ENCODE measurements around the gene PPIL1. TPM values are rescaled to one million over a fixed set of nuclear protein-coding genes. Genes with fewer than 3 reads are reported as not detected.

The PPIL1 gene
- total and polyA plus RNA-seq, 10 of the 15 experiments (the other 5 are each of a cell fraction or from before 2014, with no cell fraction given) = 39.5 to 95.8 (median 70.5) TPM

DNA sequence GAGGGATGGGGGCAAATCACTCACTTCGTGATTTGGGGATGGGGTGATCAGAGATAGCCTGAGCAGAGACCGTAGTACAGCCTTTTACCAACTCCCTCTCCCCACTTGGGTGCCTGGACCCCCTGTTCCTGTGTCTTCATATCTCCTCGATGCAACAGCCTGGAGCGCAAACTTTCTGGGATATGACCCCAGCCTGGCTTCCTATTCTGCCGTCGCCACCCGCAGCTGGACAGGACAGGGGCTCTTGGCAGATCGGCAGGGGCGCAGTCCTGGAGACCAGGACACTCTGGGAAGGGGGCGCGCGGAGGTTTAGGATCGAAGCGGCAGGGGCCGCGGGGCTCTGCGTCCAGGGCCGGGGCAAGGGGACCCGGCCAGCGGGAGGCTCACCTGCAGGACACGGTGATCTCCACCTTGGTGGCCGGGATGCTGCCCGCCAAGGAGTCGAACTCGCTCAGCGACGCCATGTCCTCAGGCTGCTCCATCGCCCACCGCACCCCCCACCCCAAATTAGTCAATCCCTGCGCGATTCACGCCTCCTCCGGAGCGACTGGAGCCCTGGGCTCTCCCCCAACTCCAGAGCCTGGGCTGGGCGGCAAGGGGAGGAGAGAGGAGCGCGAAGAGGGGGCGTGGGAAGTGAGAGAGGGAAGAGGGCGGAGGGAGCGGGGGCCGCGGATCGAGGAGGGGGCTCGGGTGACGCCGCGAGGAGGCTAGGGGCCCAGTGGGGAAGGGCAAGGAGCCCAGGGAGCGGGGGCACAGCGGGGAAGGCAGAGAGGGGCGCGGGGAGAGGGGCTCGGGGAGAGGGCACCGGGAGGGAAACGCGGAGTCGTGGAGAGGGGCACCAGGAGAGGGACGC is 35.5 kb downstream of the PPIL1 start, which contains the start of gene CPNE5:
TSS of gene CPNE5 (minus strand) at position 549 of the 853 bp plus-strand sequence. CDS start at position 482, 67 bp downstream.
- 19% methylated on average over 35 of the region's 57 CpGs for WGBS (ENCODE audit: insufficient coverage, insufficient replicate concordance, low lambda C conversion rate, missing lambda C conversion rate)
- POLR2A ChIA-PET = no interaction called here
- RAD21 ChIA-PET (ENCODE audit: unreplicated experiment) = no interaction called here
- H3K27me3 ChIP-seq (replicated peaks in 1 of 2; ENCODE audit: control insufficient read depth in 2 of 2, insufficient read depth in 2 of 2, low read length in 1 of 2) = peaks cover 4 to 17% of the 10 kb centered on the region in 2 experiments; a peak in 3 of 4 replicates
- no peaks in the 10 kb centered on the region for H3K36me3 ChIP-seq (ENCODE audit: control insufficient read depth in 2 of 2, insufficient read depth in 2 of 2, low read length in 1 of 2)
- no peak within 1 kb of the TSS for H3K9ac ChIP-seq (ENCODE audit: control insufficient read depth, insufficient read depth, low read length)
- FAIRE-seq = no peak
- ATAC-seq = no peak
- SMC1A ChIA-PET (ENCODE audit: uncharacterized antibody, unreplicated experiment) = no interaction called here
- in situ Hi-C loops (cut with MboI) = no loop called here
- intact Hi-C loops (cut with micrococcal nuclease; ENCODE audit: unreplicated experiment) = no loop called here
- CTCF ChIA-PET = no interaction called here
- no peaks in the 10 kb centered on the region for H3K9me3 ChIP-seq (replicated peaks; ENCODE audit: control insufficient read depth, insufficient read depth, low read length)
- H3K4me1 ChIP-seq (ENCODE audit: control insufficient read depth, insufficient read depth, low read length) = 0 out of 2 replicates have a peak, but pooled peaks cover 4% of the 10 kb centered on the region
- no peak within 1 kb of the TSS for H3K27ac ChIP-seq (ENCODE audit: control insufficient read depth, insufficient read depth)
- H4K20me1 ChIP-seq (ENCODE audit: control insufficient read depth, insufficient read depth) = no peaks in the 10 kb centered on the region
- no peaks in the 10 kb centered on the region for H3K79me2 ChIP-seq (ENCODE audit: control insufficient read depth, insufficient read depth, low read length)
- peak within 1 kb of the TSS; percentile 38 for H3K4me2 ChIP-seq (ENCODE audit: control insufficient read depth, insufficient read depth)
- no peak within 1 kb of the TSS; the same call in 1 of the 2 replicates for H3K4me3 ChIP-seq
- no TSS peak for BruUV-seq (replicated peaks)
- DNase-seq (ENCODE audit: low read depth, low spot score) = no peak
- H2AFZ ChIP-seq (ENCODE audit: control insufficient read depth, low read depth, low read length) = no peak within 1 kb of the TSS
- TF ChIP-seq NR2C1 (IDR thresholded peaks at IDR 0.05) (no peak), MTA3 (IDR thresholded peaks at IDR 0.05; ENCODE audit: borderline replicate concordance, low read length) (no peak), RB1 (IDR thresholded peaks at IDR 0.05; ENCODE audit: borderline replicate concordance) (no peak), PRDM15 (CRISPR knock-in tag; IDR thresholded peaks at IDR 0.05) (no peak), BHLHE40 (IDR thresholded peaks at IDR 0.05; ENCODE audit: borderline replicate concordance in 1 of 2, low read depth in 2 of 2, low read length in 1 of 2) (no peak), CREB1 (IDR thresholded peaks at IDR 0.05; ENCODE audit: low read depth) (no peak), PAX5 (IDR thresholded peaks at IDR 0.05; ENCODE audit: borderline replicate concordance, low read depth, low read length) (no peak), JUND (IDR thresholded peaks at IDR 0.05; ENCODE audit: low read depth, low read length) (no peak), CHD1 (IDR thresholded peaks at IDR 0.05; ENCODE audit: low read depth, low read length) (no peak), SUPT20H (IDR thresholded peaks at IDR 0.05; ENCODE audit: borderline replicate concordance, control insufficient read depth, low read depth, low read length) (no peak), STAT1 (conservative IDR thresholded peaks at IDR 0.05) (no peak)
- TF ChIP-seq, protein P1, sequence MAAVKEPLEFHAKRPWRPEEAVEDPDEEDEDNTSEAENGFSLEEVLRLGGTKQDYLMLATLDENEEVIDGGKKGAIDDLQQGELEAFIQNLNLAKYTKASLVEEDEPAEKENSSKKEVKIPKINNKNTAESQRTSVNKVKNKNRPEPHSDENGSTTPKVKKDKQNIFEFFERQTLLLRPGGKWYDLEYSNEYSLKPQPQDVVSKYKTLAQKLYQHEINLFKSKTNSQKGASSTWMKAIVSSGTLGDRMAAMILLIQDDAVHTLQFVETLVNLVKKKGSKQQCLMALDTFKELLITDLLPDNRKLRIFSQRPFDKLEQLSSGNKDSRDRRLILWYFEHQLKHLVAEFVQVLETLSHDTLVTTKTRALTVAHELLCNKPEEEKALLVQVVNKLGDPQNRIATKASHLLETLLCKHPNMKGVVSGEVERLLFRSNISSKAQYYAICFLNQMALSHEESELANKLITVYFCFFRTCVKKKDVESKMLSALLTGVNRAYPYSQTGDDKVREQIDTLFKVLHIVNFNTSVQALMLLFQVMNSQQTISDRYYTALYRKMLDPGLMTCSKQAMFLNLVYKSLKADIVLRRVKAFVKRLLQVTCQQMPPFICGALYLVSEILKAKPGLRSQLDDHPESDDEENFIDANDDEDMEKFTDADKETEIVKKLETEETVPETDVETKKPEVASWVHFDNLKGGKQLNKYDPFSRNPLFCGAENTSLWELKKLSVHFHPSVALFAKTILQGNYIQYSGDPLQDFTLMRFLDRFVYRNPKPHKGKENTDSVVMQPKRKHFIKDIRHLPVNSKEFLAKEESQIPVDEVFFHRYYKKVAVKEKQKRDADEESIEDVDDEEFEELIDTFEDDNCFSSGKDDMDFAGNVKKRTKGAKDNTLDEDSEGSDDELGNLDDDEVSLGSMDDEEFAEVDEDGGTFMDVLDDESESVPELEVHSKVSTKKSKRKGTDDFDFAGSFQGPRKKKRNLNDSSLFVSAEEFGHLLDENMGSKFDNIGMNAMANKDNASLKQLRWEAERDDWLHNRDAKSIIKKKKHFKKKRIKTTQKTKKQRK (IDR thresholded peaks at IDR 0.05; ENCODE audit: low read depth, low read length) = no peak

Data from GM12878 (cell line).